ENCODE data around the gene SORCS1. TPM values are rescaled to one million over a fixed set of nuclear protein-coding genes. Genes with fewer than 3 reads are reported as not detected.
A peak's percentile ranks its signal among the peaks of the same experiment; 100 is the strongest.

The SORCS1 gene
- total RNA-seq, 6 experiments from 2014 or later: 0.04 to 0.16 (median 0.09) TPM; not detected in 2

GRCh38 chr10:106992055-106992454 is 172.5 kb downstream of the SORCS1 start:
- ATAC-seq: peak in 1 of 4 donors; percentile 52
- H3K9me3 ChIP-seq: no peaks in the 10 kb centered on the region
- 56% methylated on average over 4 of the region's 4 CpGs for WGBS (ENCODE audit: insufficient coverage, low coverage, low lambda C conversion rate, missing lambda C conversion rate)
- no peaks in the 10 kb centered on the region for H3K4me1 ChIP-seq
- no peaks in the 10 kb centered on the region for H3K36me3 ChIP-seq
- H3K27me3 ChIP-seq: no peaks in the 10 kb centered on the region
- DNase-seq: no peak
- intact Hi-C loops (cut with DNase I): no loop called here
- H3K4me3 ChIP-seq: no peak overlapping the region
- no peak overlapping the region for H3K27ac ChIP-seq
- no peak for TF ChIP-seq CTCF (IDR thresholded peaks at IDR 0.05)
- no peak for TF ChIP-seq POLR2A (IDR thresholded peaks at IDR 0.05)

GRCh38 chr10:106991091-106991490 is 173.4 kb downstream of the SORCS1 start:
- ATAC-seq: no peak

GRCh38 chr10:106987362-106987761 is 177.1 kb downstream of the SORCS1 start:
- DNase-seq (peak in 2 of 3 donors; percentile 22 to 53), ATAC-seq (peak in 2 of 4 donors; percentile 41 to 57)
- intact Hi-C loops (cut with DNase I): no loop called here
- TF ChIP-seq POLR2A (IDR thresholded peaks at IDR 0.05): no peak
- no peak for TF ChIP-seq CTCF (IDR thresholded peaks at IDR 0.05)
- Histone ChIP-seq H3K4me3 (no peak overlapping the region), H3K27ac (no peak overlapping the region), H3K9me3 (no peaks in the 10 kb centered on the region), H3K4me1 (no peaks in the 10 kb centered on the region), H3K36me3 (no peaks in the 10 kb centered on the region), H3K27me3 (no peaks in the 10 kb centered on the region)
- WGBS (ENCODE audit: insufficient coverage, low coverage, low lambda C conversion rate, missing lambda C conversion rate): 36% methylated on average over 5 of the region's 5 CpGs

More at GRCh38 chr10:106991091-106991490, 173.4 kb downstream of the SORCS1 start:
- Histone ChIP-seq H3K4me1 (no peaks in the 10 kb centered on the region), H3K27me3 (no peaks in the 10 kb centered on the region), H3K4me3 (no peak overlapping the region), H3K9me3 (no peaks in the 10 kb centered on the region), H3K27ac (no peak overlapping the region), H3K36me3 (no peaks in the 10 kb centered on the region)
- intact Hi-C loops (cut with DNase I): no loop called here
- DNase-seq: no peak
- no peak for TF ChIP-seq CTCF (IDR thresholded peaks at IDR 0.05)
- no peak for TF ChIP-seq POLR2A (IDR thresholded peaks at IDR 0.05)
- 82% methylated on average over 4 of the region's 4 CpGs for WGBS (ENCODE audit: insufficient coverage, low coverage, low lambda C conversion rate, missing lambda C conversion rate)

GRCh38 chr10:106982268-106982667 is 182.2 kb downstream of the SORCS1 start:
- WGBS (ENCODE audit: insufficient coverage, low coverage, low lambda C conversion rate, missing lambda C conversion rate): 63% methylated on average over 4 of the region's 4 CpGs
- H3K4me3 ChIP-seq: no peak overlapping the region
- no peaks in the 10 kb centered on the region for H3K4me1 ChIP-seq
- ATAC-seq (no peak), DNase-seq (no peak)
- intact Hi-C loops (cut with DNase I): no loop called here
- no peaks in the 10 kb centered on the region for H3K36me3 ChIP-seq
- no peak overlapping the region for H3K27ac ChIP-seq
- H3K9me3 ChIP-seq: no peaks in the 10 kb centered on the region
- no peaks in the 10 kb centered on the region for H3K27me3 ChIP-seq
- TF ChIP-seq POLR2A (IDR thresholded peaks at IDR 0.05): no peak
- TF ChIP-seq CTCF (IDR thresholded peaks at IDR 0.05): no peak

All from right lobe of liver (tissue), 6 donors.